Smooth muscle cell (in vitro differentiated cells): ENCODE measurements around the gene SECTM1. TPM values are rescaled to one million over a fixed set of nuclear protein-coding genes. Genes with fewer than 3 reads are reported as not detected.

Experiments
- DNase-seq: peaks from one replicate; lab custom pipeline; 2025; ENCODE audit not compliant: unreplicated experiment; lab: John Stamatoyannopoulos, UW
- H2AFZ ChIP-seq: fragments of 200-600 bp; sonication (generic); 2 replicates; pipeline ENCODE4 v1.6.0; 2016; ENCODE audit warnings: antibody characterized with exemption, low read depth, mild to moderate bottlenecking
- H3F3A ChIP-seq: fragments of 200-600 bp; sonication (generic); 2 replicates; pipeline ENCODE4 v1.6.0; 2017; ENCODE audit warnings: antibody characterized with exemption, low read depth
- H3K27ac ChIP-seq: fragments of 200-600 bp; sonication (generic); 2 replicates; pipeline ENCODE4 v1.5.1; 2016; ENCODE audit warnings: low read depth, mild to moderate bottlenecking
- H3K27me3 ChIP-seq: fragments of 200-600 bp; sonication (generic); 2 replicates; pipeline ENCODE4 v1.6.1; 2016; ENCODE audit warnings: low read depth, mild to moderate bottlenecking
- H3K36me3 ChIP-seq: fragments of 200-600 bp; sonication (generic); 2 replicates; pipeline ENCODE4 v1.5.1; 2016; ENCODE audit warnings: low read depth
- H3K4me1 ChIP-seq: fragments of 200-600 bp; sonication (generic); 2 replicates; pipeline ENCODE4 v1.5.1; 2016; ENCODE audit warnings: low read depth
- H3K4me2 ChIP-seq: fragments of 200-600 bp; sonication (generic); 2 replicates; pipeline ENCODE4 v1.6.0; 2016; ENCODE audit warnings: mild to moderate bottlenecking
- H3K4me3 ChIP-seq: fragments of 200-600 bp; sonication (generic); 2 replicates; pipeline ENCODE4 v1.5.1; 2016; ENCODE audit warnings: mild to moderate bottlenecking
- H3K79me2 ChIP-seq: fragments of 200-600 bp; sonication (generic); 2 replicates; pipeline ENCODE4 v1.6.0; 2016; ENCODE audit warnings: low read depth, mild to moderate bottlenecking
- H3K9ac ChIP-seq: fragments of 200-600 bp; sonication (generic); 2 replicates; pipeline ENCODE4 v1.6.0; 2016; ENCODE audit warnings: low read depth
- H3K9me3 ChIP-seq: fragments of 200-600 bp; sonication (generic); replicated peaks from 2 replicates; pipeline ENCODE4 v1.5.1; 2016; ENCODE audit warnings: low read depth
- H4K20me1 ChIP-seq: fragments of 200-600 bp; sonication (generic); 2 replicates; pipeline ENCODE4 v1.6.0; 2016; ENCODE audit warnings: low read depth
- WGBS: methylation state at CpG from one replicate; pipeline ENCODE4 v1.1.7; 2016; ENCODE audit warnings: low lambda C conversion rate; 5-methylcytosine and 5-hydroxymethylcytosine counted together
- polyA plus RNA-seq: library from polyadenylated mRNA; unstranded; fragments of >200 nt; fragmentation: Nextera tagmentation; extraction: Ambion mirVana; gene quantifications from 2 replicates; pipeline ENCODE4 v1.2.1, GENCODE V29; 2016
- total RNA-seq: library from RNA; depleted of rRNA; stranded (reverse); fragments of >200 nt; gene quantifications from 2 replicates; pipeline ENCODE4 v1.2.3, GENCODE V29; 2014
- TF ChIP-seq, protein P1 (sequence below): fragments of 200-600 bp; sonication (generic); IDR thresholded peaks from 2 replicates; pipeline ENCODE4 v1.5.1; 2017; ENCODE audit warnings: borderline replicate concordance, mild to moderate bottlenecking, antibody characterized with exemption; ENCODE audit not compliant: insufficient read depth, poor library complexity, severe bottlenecking

Gene SECTM1
- total and polyA plus RNA-seq, 2 experiments from 2014 or later = 0.49 TPM; not detected in 1

GRCh38 chr17:82327757-82328140, 5.8 kb downstream of the SECTM1 start:
- WGBS = 77% methylated on average over 9 of the region's 16 CpGs
- Histone ChIP-seq H3K9ac (no peak overlapping the region), H3K9me3 (no peaks in the 10 kb centered on the region), H3K27ac (no peak overlapping the region), H3K36me3 (no peaks in the 10 kb centered on the region), H3K4me2 (no peak overlapping the region), H3K4me3 (no peak overlapping the region), H3K4me1 (peaks cover 3% of the 10 kb centered on the region), H2AFZ (no peak overlapping the region), H4K20me1 (no peaks in the 10 kb centered on the region), H3K79me2 (no peaks in the 10 kb centered on the region), H3K27me3 (peaks cover 10% of the 10 kb centered on the region), H3F3A (no peaks in the 10 kb centered on the region)
- TF ChIP-seq, protein P1, sequence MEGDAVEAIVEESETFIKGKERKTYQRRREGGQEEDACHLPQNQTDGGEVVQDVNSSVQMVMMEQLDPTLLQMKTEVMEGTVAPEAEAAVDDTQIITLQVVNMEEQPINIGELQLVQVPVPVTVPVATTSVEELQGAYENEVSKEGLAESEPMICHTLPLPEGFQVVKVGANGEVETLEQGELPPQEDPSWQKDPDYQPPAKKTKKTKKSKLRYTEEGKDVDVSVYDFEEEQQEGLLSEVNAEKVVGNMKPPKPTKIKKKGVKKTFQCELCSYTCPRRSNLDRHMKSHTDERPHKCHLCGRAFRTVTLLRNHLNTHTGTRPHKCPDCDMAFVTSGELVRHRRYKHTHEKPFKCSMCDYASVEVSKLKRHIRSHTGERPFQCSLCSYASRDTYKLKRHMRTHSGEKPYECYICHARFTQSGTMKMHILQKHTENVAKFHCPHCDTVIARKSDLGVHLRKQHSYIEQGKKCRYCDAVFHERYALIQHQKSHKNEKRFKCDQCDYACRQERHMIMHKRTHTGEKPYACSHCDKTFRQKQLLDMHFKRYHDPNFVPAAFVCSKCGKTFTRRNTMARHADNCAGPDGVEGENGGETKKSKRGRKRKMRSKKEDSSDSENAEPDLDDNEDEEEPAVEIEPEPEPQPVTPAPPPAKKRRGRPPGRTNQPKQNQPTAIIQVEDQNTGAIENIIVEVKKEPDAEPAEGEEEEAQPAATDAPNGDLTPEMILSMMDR = no peak
- DNase-seq = no peak

- H4K20me1 ChIP-seq = no peaks in the 10 kb centered on the region
- no peaks in the 10 kb centered on the region for H3K36me3 ChIP-seq
- H3K27me3 ChIP-seq = peaks cover 6% of the 10 kb centered on the region
- H2AFZ ChIP-seq = no peak overlapping the region
- no peak overlapping the region for H3K27ac ChIP-seq
- no peaks in the 10 kb centered on the region for H3F3A ChIP-seq
- 81% methylated on average over 12 of the region's 15 CpGs for WGBS
- no peak overlapping the region for H3K9ac ChIP-seq
- H3K79me2 ChIP-seq = no peaks in the 10 kb centered on the region
- no peak overlapping the region for H3K4me2 ChIP-seq
- TF ChIP-seq, protein P1 = no peak
- no peak overlapping the region for H3K4me3 ChIP-seq
- no peaks in the 10 kb centered on the region for H3K9me3 ChIP-seq
- DNase-seq = no peak
- peaks cover 3% of the 10 kb centered on the region for H3K4me1 ChIP-seq
These were observed 6.3 kb downstream of the SECTM1 start for GRCh38 chr17:82327289-82327688.

- no peak for DNase-seq
- H3K79me2 ChIP-seq = no peaks in the 10 kb centered on the region
- H3K4me1 ChIP-seq = peaks cover 3% of the 10 kb centered on the region
- H3K27ac ChIP-seq = no peak overlapping the region
- no peak overlapping the region for H3K4me3 ChIP-seq
- peaks cover 4% of the 10 kb centered on the region for H3K27me3 ChIP-seq
- TF ChIP-seq, protein P1 = no peak
- no peaks in the 10 kb centered on the region for H3F3A ChIP-seq
- no peaks in the 10 kb centered on the region for H3K36me3 ChIP-seq
- H2AFZ ChIP-seq = no peak overlapping the region
- no peak overlapping the region for H3K9ac ChIP-seq
- 94% methylated on average over 28 of the region's 30 CpGs for WGBS
- H3K9me3 ChIP-seq = no peaks in the 10 kb centered on the region
- no peak overlapping the region for H3K4me2 ChIP-seq
- H4K20me1 ChIP-seq = no peaks in the 10 kb centered on the region
These were observed 8.0 kb downstream of the SECTM1 start for GRCh38 chr17:82325286-82326180.
